NCI-H128 (cell line): ENCODE results near the gene NPTX1.

Experiments
- DNase-seq: peaks from one replicate; lab custom pipeline; 2025; ENCODE audit not compliant: unreplicated experiment; lab: John Stamatoyannopoulos, UW

Gene NPTX1

DNA sequence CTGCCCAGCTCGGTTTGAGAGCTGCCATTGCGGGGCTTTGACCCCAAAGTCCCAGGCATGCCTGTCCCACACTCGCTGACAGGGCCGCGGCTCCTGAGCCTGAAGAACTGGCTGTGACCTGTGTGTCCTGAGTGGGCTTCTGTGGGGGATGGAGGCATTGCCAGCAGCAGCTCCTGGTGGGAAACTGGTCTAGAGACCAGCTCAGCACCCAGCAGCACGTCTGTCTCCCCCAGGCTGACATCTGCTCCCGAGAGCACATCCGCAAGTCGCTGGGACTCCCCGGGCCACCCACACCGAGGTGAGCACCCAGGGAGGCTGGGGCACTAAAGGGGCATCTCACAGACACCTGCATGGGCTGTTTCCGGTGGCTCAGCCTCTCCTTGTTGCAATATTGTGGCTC, 48.0 kb downstream of the NPTX1 start:
- no peak for DNase-seq

DNA sequence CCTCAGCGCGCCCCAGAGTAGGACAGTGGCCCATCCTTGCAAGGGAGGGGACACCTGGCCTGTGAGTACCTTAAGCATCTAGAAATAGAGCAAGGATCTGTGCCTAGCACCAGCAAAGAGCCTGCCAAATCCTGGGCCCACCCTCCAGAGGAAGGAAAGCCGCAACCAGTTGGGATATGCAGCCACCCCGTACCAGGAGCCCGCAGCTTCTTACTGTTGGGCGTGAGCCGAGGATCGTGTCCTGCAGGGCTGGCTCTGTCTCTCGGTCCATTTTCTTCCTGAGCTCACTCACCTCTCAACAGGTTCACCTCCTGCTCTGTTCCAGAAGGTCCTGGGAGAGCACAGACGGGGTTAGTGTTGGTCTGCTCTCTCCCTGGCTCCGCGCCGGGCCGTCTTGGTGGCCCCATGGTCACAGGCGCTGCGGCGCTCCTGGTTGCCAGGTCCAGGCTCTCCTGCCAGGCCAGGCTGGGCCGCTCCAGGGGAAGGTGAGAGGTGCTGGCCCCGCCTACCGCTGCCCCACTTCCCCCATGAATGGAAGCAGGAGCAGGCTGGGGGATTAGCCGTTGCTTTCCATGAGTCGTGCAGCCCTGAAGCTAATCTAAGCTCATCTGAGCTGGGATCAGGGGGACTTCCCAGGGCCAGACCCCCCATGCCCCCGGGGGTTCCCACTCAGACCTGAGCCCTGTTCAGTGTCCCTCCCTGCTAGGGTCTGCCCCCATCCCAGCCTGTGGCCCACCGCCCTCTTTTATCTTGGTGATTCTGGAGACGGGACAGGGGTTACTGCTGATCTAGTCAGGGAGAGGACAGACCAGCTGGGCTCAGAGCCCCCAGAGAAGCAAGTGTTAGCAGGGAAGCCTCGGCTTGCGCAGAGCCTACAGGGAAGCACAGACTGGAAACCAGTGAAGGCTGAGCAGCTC, 48.8 kb downstream of the NPTX1 start:
- DNase-seq, result no peak

DNA sequence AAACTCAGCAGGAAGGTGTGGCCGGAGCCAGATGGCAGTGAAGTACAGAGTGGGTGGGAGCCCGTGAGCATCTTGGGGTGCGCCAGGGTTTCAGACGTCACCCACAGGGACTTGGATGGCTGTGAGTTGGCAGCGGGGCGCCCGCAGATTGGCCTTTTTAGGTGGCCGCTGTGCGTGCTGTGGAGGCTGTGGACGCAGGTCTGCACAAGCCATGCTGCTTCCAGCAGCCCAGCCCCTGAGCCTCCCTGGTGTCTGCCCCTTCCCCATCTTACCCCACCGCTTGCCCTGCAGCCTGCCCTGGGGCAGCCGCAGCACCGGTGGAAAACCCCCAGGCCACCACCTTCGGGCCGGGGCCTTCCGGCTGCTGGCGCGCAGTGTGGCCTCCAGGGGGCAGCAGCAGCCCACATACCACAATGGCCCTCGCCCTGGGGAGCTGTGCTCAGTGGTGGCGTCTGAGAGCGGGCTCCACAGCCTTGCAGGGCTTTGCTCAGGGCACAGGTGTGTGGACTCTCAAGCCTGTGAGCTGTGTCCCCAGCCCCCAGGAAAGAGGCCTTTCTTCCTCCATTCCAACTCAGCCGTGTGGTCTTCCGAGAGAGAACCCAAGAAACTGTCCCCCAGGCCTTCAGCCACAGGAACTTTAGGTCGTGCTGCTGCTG, 49.6 kb downstream of the NPTX1 start:
- peak; percentile 9 for DNase-seq

DNA sequence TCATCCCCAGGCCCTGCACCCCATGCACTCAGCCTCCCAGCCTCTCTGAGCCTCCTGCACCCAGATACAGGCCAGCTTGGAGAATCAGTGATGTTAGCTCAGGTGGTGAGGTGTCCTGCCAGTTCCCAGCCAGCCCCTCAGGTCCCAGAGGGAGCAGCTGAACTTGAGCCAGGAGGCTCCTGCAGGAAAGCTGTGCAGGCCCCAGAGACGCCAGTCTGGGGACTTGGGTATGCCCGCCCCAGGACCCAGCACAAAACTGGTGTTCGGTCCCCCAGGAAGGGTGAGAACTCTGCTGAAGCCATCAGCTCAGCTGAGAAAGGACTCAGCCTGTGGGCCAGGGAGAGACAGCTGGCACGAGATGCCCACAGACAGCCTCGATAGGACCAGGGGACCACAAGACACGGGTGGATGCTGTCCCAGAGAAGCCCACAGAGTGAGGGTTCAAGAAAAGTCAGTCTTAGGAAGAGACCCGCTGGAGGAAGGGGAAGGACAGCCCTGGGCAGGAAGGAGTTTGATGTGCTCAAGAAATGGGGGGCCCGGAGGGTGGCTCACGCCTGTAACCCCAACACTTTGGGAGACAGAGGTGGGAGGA, 50.5 kb downstream of the NPTX1 start:
- DNase-seq, result no peak

DNA sequence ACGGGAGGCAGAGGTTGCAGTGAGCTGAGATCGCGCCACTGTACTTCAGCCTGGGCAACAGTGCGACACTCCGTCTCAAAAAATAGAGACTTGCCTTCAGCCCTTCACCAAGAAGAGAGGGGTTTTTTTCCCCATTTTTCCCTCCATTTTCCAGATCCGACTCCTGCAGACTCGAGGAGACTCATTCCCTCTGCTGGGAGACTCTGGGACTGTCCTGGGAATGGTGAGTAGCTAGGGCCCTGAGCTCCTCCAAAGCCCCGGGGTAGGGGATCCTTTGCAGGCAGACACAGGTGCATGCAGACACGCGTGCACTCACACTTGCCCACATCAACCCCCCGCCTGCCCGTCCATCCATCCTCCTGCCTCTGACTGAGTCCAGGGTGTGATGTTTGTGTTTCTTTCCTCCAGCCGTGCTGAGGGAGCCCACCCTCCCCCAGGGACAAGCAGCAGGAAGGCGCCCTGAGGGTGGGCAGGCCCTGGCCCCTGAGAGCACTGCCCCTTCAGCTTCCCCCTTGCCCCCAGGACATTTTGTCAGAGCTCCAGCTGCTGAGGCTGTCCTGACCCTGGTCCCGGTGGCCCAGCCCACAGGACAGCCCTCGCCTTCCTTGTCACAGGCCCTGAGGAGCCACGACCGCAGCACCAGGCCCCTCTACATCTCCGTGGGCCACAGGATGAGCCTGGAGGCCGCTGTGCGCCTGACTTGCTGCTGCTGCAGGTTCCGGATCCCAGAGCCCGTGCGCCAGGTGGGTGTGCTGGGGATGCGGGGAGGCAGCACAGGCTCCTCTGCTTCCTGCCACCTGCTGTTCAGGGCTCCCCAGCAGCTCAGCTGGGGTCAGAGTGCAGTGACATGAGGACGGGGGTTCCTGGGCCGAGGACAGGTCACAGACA, 51.3 kb downstream of the NPTX1 start:
- no peak for DNase-seq

DNA sequence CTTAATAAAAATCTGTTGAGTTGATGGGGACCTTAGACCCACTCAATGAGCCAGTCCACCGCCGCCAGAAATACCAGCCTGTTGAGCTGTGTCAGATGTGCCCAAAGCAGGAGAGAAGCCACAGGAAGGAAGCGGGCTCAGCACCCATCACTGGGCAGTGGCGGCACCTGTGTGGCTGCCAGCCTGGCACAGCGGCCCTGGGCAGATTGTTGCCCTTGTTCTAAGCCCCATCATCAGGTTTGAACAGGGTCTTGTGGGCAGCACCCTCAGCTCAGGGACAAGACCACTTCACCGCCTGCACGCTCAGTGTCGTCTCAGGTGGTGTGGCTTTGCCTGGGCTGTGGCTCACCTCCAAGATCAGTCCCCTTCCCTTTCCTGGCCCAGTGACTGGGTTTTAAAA, 52.1 kb downstream of the NPTX1 start:
- DNase-seq, result no peak

DNA sequence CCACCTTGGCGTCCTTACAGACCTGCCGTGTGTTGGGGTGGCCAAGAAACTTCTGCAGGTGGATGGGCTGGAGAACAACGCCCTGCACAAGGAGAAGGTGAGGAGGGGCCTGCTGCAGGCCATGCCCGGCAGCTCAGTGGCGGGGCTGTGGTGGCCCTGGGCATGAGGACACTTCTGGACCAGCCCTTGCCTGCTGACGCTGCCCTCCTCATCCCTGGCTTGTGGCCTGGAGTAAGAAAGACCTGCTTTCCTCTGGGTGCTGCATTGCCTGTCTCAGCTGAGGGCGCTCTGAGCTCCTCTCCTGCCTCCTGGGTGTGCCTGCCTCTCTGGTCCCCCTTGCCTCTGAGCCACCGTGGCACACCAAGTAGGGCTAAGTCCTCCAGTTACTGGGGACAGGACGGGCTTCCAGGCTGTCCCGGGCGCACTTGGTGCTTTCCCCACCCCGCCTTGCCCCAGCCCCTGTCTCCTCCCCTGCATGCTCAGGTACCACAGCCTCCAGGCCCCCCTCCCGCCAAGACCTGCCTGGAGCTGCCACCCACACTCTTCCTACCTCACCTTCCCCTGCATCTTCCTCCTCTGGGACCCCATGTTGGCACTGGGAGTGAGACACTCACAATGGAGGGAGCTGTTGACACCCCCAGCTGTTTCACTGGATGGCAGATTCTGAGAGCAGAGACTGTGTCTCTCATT, 52.7 kb downstream of the NPTX1 start:
- DNase-seq, result no peak

DNA sequence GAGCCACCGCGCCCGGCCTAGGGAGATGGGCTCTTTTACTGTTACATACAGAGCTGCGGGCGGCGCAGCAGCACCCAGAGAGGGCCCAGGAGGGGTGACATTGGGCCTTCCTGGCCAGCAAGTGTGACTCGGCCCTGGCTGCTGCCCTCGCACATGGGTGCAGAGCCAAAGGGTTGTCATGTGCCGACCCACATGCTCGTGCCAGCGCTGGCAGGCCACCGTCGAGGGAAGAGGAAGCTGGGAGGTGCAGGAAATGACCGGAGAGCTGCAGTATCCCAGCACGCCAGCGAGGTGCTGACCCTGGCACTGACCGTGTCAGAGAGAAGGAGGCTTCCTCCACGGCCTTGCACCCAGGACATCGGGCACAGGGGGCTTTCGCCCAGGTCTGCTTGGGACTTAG, 53.4 kb downstream of the NPTX1 start:
- no peak for DNase-seq

DNA sequence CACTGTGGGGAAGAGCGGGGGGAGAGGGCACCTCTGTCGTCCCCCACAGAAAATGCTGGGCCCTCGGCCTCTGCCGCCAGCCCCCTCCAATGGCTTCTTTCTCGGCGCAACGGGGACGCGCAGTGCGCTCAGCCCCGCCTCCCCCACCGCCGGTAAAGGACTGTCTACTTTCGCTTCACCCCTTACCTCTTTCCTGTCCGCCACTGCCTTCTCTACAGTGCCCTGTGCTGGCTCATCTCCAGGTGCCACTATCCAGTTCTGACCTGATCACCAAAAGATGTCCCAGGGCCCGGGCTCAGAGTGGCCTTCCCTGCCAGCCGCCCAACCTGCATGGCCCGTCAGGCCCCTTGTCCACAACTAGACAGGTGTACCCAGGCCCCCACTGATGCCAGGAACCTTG, 54.1 kb downstream of the NPTX1 start:
- DNase-seq, result no peak

DNA sequence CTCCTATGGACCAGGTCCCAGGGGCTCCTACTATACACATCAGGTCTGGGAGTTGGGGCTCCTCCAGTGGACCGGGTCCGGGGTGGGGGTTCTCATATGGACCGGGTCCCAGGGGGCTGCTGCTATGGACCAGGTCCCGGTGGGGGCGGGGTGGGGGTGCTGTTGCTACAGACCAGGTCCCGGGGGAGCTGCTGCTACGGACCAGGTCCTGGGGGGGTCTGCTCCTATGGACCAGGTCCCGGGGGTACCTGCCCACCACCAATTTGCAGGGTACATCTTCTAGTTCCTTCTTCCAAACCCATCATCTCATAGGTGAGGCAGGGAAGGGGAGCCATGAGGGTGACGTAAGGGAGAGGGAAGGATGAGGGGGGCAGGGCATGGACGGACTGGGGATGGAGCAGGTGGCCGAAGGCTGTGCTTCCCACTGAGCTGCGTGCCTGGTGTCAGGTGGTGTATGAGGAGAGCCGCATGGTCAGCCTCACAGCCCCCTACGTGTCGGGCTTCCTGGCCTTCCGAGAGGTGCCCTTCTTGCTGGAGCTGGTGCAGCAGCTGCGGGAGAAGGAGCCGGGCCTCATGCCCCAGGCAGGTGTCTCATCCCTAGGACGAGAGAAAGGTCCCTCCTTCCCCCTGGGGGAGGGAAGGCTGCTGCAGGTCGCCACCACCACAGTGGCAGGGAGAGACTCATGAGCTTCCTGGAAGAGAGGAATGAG, 54.9 kb downstream of the NPTX1 start:
- no peak for DNase-seq

DNA sequence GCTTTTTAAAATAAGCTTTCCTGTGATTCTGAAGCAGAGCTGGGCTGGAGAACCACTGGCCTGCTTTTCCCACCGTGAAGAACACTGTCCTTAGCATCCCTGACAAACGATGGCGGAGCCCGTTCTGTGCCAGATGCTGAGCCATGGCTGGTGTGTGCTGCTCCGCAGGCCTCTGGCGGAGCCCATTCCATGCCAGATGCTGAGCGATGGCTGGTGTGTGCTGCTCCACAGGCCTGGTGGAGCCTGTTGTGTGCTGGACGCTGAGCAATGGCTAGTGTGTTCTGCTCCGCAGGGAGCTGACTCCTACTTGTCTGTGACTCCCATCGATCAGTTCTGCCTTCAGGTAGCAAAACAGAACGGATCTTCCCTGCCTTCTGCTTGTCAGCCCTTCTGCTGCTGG, 57.2 kb downstream of the NPTX1 start:
- no peak for DNase-seq

DNA sequence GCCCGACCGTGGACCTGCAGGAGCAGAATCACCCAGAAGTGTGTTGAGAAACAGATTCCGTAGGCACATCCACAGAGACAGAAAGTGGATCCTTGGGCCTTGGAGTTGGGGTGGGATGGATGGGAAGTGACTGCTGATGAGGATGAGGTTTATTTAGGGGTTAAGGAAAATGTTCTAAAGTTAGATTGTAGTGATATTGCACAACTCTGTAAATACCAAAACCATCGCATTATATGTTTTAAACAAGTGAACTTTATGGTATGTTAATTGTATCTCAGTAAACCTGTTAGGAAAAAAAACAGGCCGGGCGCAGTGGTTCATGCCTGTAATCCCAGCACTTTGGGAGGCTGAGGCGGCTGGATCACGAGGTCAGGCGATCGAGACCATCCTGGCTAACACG, 57.8 kb downstream of the NPTX1 start:
- no peak for DNase-seq
